HG03520 (cell line): ENCODE measurements around the gene DDR2.

Experiments used
- ATAC-seq: cut with Tn5 transposase; IDR thresholded peaks from one replicate; pipeline ENCODE4 v1.9.1; 2021; ENCODE audit warnings: mild to moderate bottlenecking, moderate library complexity; ENCODE audit not compliant: unreplicated experiment

The DDR2 gene

DNA sequence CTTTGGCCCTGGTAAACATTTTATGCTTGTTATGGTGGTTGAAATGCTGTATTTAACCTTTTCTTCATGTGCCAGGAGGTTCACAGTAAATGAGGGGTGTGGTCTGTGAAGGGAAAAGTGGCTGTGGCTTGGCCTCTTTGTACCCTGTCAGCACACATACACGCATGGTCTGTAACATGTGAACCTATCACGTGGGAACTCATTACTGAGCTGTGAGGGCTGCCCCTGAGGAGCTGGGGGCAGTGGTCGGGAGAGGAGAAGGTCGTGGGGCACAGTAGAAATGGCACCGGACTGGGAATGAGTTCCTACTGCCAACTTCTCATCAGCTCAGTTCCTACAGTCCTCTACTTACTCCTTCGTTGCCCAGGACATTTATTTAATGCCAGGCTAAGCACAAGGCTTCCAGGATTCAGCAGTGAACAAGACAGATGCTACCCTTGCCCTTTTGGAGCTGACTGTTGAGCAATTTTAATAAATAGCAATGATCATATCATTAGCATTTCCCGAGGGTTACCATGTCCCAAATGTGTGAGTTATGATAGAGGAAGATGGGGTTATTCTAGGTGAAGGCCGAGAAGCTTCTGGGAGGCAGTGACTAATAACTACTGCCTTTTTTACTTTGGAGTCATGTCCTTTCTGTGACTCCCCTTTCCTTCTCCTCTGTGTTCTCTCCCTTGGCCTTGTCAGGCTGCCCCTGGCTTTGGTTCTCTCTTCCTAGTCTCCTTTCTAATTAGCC lies 38.8 kb downstream of the DDR2 start:
- no peak for ATAC-seq

DNA sequence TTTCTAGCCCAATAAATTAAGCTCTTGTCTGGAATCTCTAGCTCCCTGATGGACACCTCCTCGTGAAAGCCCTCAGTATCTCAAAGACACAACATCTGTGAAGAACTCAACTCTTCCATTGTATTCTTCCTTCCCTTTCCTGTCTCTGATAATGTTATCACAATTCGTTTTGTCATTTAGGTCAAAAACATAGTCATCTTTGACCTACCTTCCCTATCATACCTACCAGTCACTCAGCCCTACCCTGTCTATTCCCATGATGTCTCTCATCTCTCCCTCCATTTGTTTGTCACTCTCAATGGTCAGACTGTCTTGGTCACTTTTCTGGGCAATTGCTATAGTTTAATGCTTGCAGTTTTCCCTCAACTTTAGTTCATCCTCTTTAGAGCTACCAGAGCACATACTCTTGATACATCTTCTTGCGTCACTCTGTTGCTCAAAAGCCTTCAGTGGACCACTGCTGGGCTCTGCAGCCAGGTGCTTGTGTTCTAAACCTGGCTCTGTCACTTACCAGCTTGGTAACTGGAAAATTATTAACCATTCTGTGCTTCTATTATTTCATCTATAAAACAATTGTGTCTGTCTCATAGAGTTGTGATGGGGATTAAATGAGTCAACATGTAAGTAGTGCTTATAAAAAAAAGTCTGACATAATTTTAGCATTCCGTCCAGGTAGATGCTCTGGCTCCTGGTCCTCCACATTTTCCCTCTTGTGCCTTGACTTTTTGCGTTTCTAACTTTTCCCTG lies 39.6 kb downstream of the DDR2 start:
- no peak for ATAC-seq

DNA sequence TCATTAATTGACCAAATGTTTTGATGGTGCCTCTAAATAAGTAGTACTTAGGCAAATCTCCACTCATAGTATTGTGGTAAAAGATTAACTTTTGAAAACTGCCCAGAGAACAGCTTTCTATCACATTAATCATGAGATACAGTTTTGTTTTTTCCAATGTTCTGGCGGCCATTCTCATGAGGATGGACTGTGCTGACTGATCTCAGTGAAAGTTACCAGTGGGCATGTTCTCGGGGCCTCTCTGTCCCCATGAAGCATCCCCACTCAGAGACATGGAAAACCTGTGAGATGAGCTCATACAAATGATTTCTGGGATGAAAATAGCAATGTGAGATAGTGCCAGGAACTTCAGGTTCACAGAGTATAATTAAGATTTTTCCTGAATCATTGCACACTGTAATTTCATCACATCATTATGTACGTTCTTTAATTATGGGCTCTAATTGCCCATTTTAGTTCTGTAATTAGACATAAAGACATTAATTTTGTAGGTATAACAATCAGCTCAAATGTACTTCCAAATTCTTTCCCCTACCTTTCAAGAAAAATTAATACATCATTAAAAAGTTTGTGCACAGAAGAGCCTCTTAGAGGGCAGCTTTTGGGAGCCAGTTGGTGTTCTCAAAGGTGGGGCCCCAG lies 40.5 kb downstream of the DDR2 start:
- no peak for ATAC-seq

DNA sequence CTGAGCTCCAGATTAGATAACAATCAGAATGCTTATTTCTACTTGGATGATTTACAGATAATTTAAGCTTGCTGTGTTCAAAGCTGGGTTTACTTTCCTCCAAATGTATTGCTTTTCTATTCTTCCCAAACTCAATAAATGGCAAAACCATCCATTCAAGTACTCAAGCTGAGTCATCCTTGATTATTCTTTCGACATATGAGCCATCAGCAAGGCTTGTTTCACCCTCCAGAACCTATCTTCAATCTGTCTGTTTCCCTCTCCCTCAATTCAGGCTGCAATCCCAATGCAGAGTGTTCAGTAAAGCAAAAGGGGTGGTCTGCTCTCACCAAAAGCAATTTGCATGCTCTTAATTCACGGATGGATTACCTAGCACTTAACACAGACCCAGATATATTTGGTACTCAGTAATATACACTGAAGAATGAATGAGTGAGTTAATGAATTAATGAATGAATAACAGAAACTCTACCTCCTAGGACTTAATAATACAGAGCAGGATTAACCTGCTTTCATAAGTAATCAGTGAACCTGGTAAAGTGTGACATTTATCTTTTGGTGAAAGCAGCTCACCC lies 41.9 kb downstream of the DDR2 start:
- no peak for ATAC-seq

DNA sequence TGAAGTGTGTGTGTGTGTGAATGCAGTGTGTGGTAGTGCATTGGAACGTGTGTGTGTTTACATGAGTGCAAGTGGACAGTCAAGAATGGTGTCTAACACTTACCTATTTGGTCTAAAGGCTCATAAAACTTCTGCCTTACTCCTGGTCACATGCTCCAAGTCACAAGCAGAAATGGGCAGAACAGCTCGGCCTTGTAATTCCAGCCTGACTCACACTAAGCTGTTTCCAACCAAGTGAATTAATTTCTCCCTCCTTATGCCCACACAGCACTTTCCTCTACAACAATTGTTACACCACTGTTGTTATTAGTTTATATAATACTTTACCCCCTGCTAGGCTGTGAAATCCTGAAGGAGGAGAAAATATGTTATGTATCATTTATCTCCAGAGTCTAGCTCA lies 43.8 kb downstream of the DDR2 start:
- no peak for ATAC-seq

DNA sequence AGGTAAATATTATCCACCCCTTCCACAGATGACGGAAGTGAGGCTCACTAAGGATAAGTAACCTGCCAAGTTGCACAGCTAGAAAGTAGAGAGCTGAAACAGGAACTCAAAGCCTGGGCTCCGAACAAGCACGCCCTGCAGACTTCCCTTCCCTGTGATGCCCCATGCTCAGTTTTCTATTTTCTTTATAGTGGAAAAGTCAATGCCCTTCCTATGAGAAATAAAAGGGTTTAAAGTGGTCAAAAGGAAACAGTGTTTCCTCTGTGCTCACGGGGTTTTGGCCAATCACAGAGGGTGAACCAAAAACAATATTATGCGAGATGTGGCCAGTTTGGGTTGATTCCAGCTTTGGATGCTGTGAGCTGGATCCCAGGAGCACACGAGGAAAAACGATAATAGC lies 44.5 kb downstream of the DDR2 start:
- no peak for ATAC-seq

DNA sequence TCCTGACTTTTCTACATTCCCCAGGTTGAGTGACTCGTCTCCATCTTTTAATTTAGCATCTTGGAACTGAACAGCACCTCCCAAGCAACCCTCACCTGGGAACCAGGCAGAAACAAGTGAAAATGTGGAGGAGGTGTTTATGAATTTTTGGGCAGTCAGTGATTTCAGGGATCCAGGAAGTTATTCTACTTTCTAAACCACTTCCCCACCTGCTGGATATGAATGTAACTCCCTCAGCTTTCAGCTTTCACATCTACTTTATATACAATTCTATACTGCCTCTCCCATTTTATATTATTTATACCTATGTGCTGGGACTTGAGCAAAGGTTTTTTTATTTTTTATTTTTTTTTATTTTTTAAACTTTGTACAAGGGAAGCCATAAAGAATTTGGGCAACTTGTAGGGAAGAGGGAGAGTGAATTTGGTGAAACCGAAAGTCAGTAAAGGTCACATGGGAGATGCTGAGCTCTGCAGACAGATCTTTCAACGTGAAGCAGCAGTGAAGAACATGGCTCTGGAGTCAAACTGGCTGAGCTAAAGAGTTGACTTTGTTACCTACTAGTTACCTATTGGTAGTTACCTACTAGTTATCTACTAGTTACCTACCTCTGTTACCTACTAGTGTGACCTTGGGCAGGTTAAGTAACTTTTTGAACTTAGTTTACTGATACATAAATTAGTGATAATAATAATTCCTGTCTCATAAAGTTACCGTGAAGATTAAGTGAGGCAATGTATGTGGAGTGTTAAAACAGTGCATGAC lies 45.5 kb downstream of the DDR2 start:
- ATAC-seq, result no peak

DNA sequence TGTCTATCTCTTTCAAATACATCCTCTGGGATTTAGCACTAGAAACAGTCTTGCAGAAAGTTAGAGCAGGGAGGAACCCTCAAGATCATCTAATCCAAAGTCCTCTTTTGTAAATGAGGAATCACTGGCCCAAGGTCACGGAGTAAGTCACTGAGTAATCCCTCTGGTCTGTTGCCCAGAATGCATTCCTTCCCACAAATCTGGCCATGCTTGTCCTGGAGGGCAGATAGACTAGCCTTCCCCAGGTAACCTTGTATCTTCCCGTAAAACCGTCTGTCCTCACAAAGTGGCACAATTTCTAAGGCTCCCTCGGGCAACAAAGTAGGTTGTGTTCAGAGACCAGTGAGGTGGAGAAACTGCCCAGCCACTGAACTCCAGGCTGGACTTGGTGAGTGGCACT lies 46.2 kb downstream of the DDR2 start:
- ATAC-seq, result no peak

DNA sequence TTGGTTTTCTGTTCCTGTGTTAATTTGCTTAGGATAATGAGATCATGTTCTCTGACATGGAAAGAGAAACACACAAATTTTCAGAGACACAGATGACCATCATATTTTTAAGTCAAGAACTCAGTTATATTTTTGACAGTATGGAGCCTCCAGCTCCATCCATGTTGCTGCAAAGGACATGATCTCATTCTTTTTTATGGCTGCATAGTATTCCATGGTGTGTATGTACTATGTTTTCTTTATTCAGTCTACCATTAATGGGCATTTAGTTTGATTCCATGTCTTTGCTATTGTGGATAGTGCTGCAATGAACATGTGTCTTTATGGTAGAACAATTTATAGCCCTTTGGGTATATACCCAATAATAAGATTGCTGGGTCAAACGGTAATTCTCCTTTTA lies 47.0 kb downstream of the DDR2 start:
- ATAC-seq, result no peak

DNA sequence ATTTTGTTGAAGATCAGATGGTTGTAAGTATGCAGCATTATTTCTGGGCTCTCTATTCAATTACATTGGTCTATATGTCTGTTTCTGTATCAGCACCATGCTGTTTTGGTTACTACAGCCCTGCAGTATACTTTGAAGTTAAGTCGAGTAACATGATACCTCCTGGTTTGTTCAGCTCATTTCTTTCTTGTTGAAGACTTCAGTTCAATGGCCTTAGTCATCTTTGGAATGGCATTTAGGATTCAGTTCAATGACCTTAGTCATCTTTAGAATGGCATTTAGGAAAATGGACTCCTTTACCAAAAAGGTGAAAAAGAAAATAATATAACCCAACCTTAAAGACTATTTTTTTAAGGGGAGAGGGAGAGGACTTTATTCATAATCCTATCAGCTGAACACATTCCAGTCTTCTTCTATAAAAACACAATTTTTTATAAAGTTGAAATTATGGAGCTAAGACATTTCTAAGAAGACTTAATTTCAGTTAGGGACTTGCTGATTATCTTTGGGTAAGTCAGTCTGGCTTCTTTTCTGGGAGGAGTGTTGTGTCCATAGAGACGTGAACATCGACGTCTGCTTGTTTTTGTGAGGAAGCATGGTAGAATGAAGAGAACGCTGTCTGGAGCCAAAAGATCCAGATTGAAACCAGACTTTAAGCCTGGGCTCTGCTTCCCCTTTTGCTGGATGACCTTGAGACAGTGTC lies 48.3 kb downstream of the DDR2 start:
- no peak for ATAC-seq

DNA sequence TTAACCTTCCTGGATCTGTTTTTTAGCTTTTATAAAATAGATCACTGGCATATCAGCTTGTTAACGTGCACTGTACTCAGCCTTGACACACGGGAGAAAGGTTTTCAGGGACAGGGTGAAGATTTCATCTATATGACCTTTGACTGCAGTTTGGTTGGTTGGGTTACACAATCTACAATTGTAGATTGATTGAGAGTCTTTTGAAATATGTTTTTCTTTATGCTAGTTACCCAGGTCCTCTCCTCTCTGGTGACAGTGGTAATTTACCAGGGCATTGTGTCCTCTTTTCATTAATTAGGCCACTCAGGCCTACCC lies 48.8 kb downstream of the DDR2 start:
- ATAC-seq, result no peak

DNA sequence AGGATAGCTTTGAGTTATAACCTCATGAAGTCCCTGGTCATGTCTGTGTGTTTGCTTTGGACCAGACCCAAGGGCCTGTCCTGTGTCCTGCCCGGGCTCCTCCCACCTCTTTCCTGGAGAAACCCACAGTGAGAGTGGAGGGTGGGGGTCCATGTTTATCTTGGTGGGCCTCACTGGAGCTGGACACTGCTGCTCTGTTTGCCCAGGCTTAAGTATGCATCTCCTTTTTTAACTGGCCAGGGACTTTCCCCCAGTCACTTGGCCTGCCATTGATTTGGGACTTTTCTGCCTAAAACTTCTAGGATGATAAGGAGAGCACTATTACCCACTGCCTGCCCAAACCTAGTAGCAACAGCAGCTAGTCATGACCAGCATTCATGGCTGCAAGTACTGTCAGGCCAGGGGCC lies 49.8 kb downstream of the DDR2 start:
- ATAC-seq, result no peak

DNA sequence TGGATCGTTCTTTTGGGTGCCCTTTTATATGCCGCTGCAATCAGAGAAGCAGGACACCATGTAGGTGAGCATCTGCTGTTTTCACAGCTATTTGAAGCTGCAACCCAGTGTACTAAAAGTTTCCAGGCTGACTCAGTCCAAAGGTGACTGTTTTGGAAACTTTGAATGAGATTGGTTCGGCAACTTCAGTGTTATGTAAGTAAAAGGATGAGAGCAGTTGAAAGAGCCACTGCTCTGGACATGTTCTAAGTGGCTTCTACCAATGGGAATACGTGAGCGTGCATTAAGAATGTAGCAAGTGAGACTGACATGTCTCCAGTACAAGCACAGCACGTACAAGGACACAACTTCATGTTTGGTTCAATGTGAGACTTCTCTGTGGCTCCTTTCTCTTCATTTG lies 55.6 kb downstream of the DDR2 start:
- ATAC-seq, result no peak

DNA sequence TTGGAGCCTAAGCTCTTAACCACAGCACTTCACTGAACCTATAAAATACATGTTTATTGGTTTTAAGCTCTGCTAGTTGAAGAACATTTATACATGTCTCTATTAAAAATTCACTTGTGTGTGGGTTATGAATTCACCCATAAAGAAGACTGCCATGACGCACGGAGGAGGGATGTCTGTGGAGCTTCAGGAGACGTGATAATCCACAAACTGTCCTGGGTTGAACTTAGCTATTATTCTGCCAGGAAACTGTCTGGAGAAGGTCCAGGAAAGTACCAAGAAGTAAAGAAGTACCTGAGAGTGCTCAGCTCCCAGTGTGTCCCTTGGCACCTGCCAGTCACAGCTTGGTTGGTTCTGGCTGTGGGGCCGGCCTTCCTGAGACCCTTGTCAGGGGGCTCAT lies 56.3 kb downstream of the DDR2 start:
- ATAC-seq, result no peak

DNA sequence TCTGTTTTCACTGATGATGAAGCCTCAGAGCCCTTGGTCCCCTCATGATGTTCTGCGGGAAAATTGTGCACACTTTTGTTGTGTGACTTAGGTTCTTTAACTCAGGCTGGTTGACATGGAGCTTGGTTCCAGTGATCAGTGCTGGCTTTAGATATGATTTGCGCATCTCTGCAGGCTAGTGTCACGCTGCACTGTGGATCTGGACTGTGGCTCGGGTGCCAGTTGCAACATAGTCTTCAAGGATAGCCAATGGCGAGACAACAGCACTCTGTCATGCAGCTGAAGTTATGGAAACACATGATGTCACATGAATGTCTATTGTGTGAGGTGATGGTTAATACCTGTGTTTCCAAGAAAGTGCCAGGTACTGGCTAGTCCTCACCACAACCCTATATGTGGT lies 56.7 kb downstream of the DDR2 start:
- ATAC-seq, result no peak

DNA sequence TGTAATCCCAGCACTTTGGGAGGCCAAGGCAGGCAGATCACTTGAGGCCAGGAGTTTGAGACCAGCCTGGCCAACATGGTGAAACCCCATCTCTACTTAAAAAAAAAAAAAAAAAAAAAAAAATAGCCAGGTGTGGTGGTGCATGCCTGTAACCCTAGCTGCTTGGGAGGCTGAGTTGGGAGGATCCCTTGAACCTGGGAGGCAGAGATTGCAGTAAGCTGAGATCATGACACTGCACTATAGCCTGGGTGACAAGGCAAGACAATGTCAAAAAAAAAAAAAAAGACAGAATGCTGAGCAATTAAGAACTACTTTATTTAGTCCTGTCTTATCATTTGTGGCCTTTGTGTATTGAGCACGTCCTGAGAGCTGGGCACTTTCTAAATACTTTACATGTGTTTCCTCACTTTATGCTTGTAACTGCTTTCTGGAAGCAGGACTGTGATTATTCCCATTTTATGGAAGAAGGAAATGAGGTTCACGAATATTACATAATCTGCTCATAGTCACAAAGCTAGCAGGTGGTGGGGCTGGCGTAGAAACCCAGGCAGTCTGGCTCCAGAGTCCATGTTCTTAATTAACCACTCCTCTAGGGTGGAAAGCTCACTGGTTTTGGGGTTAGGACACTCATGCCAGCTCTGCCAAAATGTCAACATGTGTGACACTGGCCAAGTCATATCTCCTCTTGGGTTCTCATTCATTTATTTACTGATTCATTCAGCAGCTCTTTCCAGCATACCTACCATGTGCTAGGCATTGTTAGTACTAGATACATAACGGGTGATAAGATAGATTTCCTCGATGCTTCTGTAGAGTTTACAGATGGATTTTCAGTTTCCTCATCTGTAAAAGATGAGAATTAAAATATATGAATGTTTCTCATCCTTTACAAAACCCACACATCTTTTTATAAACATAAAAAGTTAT lies 57.7 kb downstream of the DDR2 start:
- no peak for ATAC-seq

DNA sequence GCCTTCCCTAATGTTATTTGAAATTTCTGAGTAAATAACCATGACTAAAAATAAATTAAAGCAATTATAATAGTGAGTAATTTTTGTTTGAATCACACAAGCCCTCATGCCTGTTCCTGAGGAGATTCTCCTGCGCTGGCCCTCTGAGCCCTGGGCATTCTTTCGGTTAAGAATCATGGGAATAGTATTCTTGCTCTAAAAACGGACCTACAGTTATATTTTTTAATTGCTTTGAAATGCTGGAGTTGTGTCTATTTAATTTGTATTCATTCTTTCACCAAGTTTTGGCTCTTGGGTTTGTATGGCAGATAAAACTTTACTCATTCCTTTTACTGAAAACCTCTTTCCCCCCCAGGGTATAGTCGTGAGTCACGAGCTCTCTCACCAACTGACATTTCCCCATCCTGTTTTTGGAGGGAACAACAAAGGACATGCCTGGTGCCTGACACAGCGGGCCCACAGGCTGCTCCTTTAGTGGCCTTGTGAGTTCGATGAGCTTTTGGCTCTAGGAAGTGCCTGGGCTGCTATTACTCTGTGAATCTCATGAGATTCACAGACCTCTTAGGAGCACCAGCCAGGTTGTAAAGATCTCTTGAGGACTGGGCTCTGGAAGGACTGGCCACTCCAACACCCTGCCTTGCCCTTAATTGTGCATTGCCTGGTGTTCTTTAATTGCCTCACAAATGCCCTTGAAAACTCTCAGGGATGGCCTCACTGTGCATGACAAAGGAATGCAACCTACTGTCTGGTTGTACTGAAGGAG lies 58.6 kb downstream of the DDR2 start:
- no peak for ATAC-seq

DNA sequence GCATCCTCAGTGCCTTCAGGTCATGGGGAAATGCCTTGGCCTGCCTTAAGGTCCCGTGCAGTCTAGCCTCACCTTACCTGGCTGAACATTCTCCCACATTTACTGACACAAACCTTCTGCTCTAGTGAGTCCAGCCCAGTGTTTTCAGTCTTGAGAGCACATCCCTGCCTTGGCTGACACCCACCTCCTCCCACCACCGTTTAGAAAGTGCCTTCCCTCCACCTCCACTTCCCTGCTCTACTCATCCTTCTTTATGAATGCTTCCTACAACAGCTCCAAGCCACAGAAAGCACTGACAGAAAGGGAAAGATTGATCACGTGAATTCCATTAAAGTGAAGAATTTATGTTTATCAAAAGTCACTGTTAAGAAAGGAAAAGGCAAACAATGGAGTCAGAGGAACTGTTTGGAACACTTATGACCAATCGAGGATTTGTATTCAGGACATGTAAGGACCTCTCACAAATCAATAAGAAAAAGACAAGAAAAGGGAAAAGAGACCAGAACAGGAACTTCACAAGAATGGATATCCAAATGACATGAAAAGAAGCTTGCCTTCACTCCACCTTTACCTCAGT lies 59.8 kb downstream of the DDR2 start:
- no peak for ATAC-seq

DNA sequence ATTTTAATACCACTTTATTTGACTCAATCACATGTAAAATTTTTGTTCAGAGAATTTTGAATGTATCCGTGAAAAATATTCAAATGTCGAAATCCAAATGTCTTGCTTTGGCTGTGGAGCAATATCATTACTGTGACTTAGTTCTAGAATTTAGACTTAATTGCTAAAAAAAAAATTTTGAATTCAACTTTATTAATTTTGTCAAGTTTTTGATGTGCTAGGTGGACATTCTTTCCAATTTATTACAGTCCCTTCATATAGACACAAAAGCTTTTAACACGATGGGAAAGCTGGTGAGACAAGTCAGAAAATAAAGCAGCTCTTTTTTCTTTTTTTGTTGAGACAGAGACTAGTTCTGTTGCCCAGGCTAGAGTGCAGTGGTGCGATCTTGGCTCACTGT lies 62.6 kb downstream of the DDR2 start:
- no peak for ATAC-seq
